Calu3 (cell line): ENCODE data around the gene IFI27L1. TPM values are rescaled to one million over a fixed set of nuclear protein-coding genes. Genes with fewer than 3 reads are reported as not detected.

Source experiments
- BruUV-seq: library from RNA; stranded (reverse); fragments of 400-500 nt; replicated peaks from 2 replicates; lab custom pipeline; 2021; lab: Mats Ljungman, UMichigan
- CTCF ChIA-PET: fragments of 300-600 bp; sonication (Branson Sonifier 250); formaldehyde crosslinking; loops from one replicate; lab custom pipeline; 2022; ENCODE audit warnings: antibody characterized with exemption; lab: Charles Lee
- DNase-seq: peaks from one replicate; pipeline ENCODE4 v3.0.0; 2022
- H3K27ac Mint-ChIP-seq: one replicate; pipeline ENCODE4 v1.8.0; 2022; ENCODE audit warnings: mixed read lengths; ENCODE audit not compliant: unreplicated experiment
- H3K27me3 Mint-ChIP-seq: one replicate; pipeline ENCODE4 v1.8.0; 2022; ENCODE audit warnings: mixed read lengths; ENCODE audit not compliant: unreplicated experiment
- H3K36me3 Mint-ChIP-seq: one replicate; pipeline ENCODE4 v1.8.0; 2022; ENCODE audit warnings: mild to moderate bottlenecking, moderate library complexity, mixed read lengths; ENCODE audit not compliant: insufficient read depth, unreplicated experiment
- H3K4me1 Mint-ChIP-seq: one replicate; pipeline ENCODE4 v1.8.0; 2022; ENCODE audit warnings: mild to moderate bottlenecking, low read depth, mixed read lengths; ENCODE audit not compliant: unreplicated experiment
- H3K4me3 Mint-ChIP-seq: one replicate; pipeline ENCODE4 v1.8.0; 2022; ENCODE audit warnings: mild to moderate bottlenecking, low read depth, moderate library complexity, mixed read lengths; ENCODE audit not compliant: unreplicated experiment
- H3K9me3 Mint-ChIP-seq: one replicate; pipeline ENCODE4 v1.8.0; 2022; ENCODE audit warnings: low read depth, mixed read lengths; ENCODE audit not compliant: unreplicated experiment
- intact Hi-C: fragments of 100-400 bp; cut with micrococcal nuclease; formaldehyde crosslinking; loops from one replicate; pipeline ENCODE4 v1.10.0; 2022; ENCODE audit not compliant: unreplicated experiment
- total RNA-seq: library from RNA; stranded (reverse); gene quantifications from 2 replicates; pipeline ENCODE4 v1.2.3, GENCODE V29; 2022
- TF ChIP-seq, protein P1 (sequence below): fragments of 200-600 bp; IDR thresholded peaks from one replicate; pipeline ENCODE4 v1.8.0; 2022; ENCODE audit warnings: antibody characterized with exemption; ENCODE audit not compliant: unreplicated experiment

Gene IFI27L1
- total RNA-seq, 1 experiment from 2014 or later = 17.7 TPM

DNA sequence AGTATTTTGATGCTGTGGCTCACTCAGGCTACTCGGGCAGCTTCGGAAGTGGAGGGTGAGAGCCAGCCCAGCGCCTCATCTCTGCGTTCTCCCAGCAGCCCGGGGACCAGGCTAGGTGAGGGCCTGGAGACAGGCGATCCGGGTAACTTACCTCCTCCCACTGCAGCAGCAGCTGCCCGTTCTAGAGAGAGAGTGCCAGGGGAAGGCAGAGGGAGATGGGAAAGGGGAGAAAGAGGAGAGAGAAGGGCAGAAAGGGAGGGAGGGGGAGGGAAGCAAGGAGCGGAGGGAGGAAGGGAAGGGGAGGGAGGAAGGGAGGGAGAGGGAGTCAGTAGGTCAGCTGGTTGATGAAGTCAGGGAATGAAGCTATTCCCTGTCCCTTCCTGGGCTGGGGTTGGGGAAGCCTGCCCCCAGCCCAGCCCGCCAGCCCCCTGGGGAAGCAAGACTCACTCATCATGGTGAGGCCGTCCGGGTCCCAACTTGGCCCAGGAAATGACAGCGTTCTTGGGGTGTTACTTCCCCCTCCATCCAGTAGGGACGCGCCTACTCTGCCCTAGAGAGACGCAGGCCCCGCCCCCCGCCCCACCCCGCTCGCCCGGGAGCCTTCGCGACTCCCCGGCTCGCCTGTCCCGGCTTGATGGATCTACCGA, 48.1 kb downstream of the IFI27L1 start, which contains the start of gene IFI27L2:
IFI27L2 (minus strand) TSS at position 494 of the 647 bp plus-strand sequence; CDS start at position 454, 40 bp downstream.
- TF ChIP-seq, protein P1, sequence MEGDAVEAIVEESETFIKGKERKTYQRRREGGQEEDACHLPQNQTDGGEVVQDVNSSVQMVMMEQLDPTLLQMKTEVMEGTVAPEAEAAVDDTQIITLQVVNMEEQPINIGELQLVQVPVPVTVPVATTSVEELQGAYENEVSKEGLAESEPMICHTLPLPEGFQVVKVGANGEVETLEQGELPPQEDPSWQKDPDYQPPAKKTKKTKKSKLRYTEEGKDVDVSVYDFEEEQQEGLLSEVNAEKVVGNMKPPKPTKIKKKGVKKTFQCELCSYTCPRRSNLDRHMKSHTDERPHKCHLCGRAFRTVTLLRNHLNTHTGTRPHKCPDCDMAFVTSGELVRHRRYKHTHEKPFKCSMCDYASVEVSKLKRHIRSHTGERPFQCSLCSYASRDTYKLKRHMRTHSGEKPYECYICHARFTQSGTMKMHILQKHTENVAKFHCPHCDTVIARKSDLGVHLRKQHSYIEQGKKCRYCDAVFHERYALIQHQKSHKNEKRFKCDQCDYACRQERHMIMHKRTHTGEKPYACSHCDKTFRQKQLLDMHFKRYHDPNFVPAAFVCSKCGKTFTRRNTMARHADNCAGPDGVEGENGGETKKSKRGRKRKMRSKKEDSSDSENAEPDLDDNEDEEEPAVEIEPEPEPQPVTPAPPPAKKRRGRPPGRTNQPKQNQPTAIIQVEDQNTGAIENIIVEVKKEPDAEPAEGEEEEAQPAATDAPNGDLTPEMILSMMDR = peak; percentile 46
- DNase-seq = peak; percentile 59
- Mint-ChIP-seq H3K36me3 (peaks cover 17% of the 10 kb centered on the region), H3K4me1 (peaks cover 14% of the 10 kb centered on the region), H3K27me3 (no peaks in the 10 kb centered on the region), H3K27ac (peak within 1 kb of the TSS; percentile 37), H3K9me3 (no peaks in the 10 kb centered on the region), H3K4me3 (peak within 1 kb of the TSS; percentile 86)
- CTCF ChIA-PET = interaction anchor here (0.6 to 1.0 kb wide), 7 partner anchors 31 to 691 kb away, joined by 3 to 7 read pairs (median 3); no protein-coding TSS in a partner anchor
- BruUV-seq = no TSS peak
- intact Hi-C loops = no loop called here

DNA sequence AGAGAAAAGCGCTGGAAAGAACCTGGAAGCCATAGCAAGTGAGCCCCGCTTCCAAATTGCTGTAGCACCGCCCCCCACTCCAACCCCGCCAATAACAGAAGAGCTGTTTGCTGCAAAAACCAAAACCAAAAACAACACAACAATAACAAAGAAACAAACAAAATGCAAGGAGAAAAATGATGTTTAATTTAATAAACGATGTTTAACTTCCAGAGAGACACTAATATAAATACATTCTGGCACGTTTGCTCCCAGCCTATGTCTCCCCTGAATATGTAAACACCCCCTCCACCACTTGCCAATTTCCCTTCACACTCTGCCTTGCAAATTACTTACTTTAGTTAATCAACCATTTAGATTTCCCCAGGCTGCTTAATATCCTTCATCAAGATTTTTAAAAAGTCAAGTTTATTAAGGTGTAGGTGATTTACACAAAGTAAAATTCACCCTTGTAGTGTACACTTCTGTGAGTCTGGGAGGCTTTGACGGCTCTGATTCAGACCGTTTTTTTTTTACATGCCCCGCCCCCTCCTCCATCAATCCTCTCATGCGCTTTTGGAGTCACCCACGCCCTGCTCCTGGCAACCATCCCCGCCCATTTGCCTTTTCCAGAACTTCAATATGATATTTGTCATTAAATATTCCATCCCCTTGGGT, 48.8 kb downstream of the IFI27L1 start:
- DNase-seq = peak; percentile 41
- intact Hi-C loops = loop anchor here (5.0 kb wide), 1 partner anchor 267 kb away; no protein-coding TSS in a partner anchor
- peaks cover 17% of the 10 kb centered on the region for H3K36me3 Mint-ChIP-seq
- H3K9me3 Mint-ChIP-seq = no peaks in the 10 kb centered on the region
- TF ChIP-seq, protein P1 = peak; percentile 2
- peak overlapping the region; percentile 86 for H3K4me3 Mint-ChIP-seq
- no TSS peak for BruUV-seq
- peaks cover 14% of the 10 kb centered on the region for H3K4me1 Mint-ChIP-seq
- CTCF ChIA-PET = interaction anchor here (0.6 to 0.7 kb wide), 5 partner anchors 101 to 691 kb away, joined by 3 to 6 read pairs (median 3); no protein-coding TSS in a partner anchor
- H3K27ac Mint-ChIP-seq = peak overlapping the region; percentile 37
- no peaks in the 10 kb centered on the region for H3K27me3 Mint-ChIP-seq

DNA sequence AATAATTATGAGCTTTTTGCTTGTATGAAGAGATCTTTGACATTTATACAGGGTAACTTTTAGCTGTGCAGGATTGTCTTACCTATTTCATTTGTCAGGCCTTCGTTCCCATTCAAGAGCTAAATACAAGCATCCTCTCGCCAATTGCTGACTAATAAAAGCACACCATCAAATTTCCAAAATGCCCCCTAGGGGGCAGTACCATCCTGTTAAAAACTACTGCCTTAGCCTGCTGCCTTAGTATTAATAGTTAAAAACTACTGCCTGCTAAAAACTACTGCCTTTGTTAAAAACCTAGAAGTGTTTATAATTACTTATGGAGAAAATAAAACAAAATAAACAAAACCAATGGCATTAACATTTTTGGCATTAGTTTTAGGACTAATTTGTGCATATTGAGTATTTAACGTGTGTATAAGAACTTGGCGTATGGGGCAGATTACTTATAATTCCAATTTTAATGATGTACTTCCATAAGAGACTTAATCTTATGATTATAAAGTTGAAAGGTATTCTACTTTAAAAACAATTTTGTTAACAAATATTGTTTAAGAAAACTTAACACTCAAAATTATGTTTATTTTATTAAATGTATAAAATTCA, 51.3 kb downstream of the IFI27L1 start:
- Mint-ChIP-seq H3K36me3 (peaks cover 17% of the 10 kb centered on the region), H3K27me3 (no peaks in the 10 kb centered on the region), H3K4me1 (peaks cover 14% of the 10 kb centered on the region), H3K9me3 (no peaks in the 10 kb centered on the region), H3K4me3 (no peak overlapping the region), H3K27ac (no peak overlapping the region)
- CTCF ChIA-PET = interaction anchor here (0.8 to 1.6 kb wide), 7 partner anchors 66 to 354 kb away, joined by 3 to 6 read pairs (median 3); no protein-coding TSS in a partner anchor
- intact Hi-C loops = loop anchor here (2.0 to 5.0 kb wide), 2 partner anchors 265 to 280 kb away; no protein-coding TSS in a partner anchor
- peak; percentile 74 for DNase-seq
- TF ChIP-seq, protein P1 = peak; percentile 63
- no TSS peak for BruUV-seq

DNA sequence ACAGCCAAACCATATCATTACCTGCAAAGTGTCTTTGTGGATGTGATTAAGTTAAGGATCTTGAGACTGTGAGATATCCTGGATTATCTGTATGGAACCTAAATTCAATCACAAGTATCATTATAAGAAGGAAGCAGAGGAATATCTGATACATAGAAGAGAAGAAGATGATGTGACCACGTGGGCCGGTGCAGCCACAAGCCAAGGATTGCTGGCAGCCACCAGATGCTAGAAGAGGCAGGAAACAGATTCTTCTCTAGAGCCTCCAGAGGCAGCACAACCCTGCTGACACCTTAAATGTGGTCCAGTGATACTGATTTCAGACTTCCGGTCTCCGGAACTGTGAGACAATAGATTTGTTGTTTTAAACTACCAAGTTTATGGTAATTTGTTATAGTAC, 54.4 kb downstream of the IFI27L1 start:
- Mint-ChIP-seq H3K4me1 (peaks cover 2% of the 10 kb centered on the region), H3K27ac (no peak overlapping the region), H3K27me3 (peaks cover 14% of the 10 kb centered on the region), H3K9me3 (no peaks in the 10 kb centered on the region), H3K36me3 (peaks cover under 1% of the 10 kb centered on the region), H3K4me3 (no peak overlapping the region)
- DNase-seq = no peak
- CTCF ChIA-PET = no interaction called here
- TF ChIP-seq, protein P1 = no peak
- intact Hi-C loops = loop anchor here (5.0 kb wide), 1 partner anchor 198 kb away; no protein-coding TSS in a partner anchor
- no TSS peak for BruUV-seq
